GM12878 (cell line): ENCODE data around the gene EDC4.

Source experiments
- JUNB ChIP-seq: IDR thresholded peaks from 2 replicates; pipeline ENCODE4 v1.6.1; 2016; ENCODE audit warnings: antibody characterized with exemption, mild to moderate bottlenecking
- KDM1A ChIP-seq: fragments of 200-600 bp; sonication (generic); IDR thresholded peaks from 2 replicates; pipeline ENCODE4 v1.6.1; 2016; ENCODE audit warnings: borderline replicate concordance
- SUZ12 ChIP-seq: fragments of 200-600 bp; sonication (generic); IDR thresholded peaks from one replicate; pipeline ENCODE4 v1.6.1; 2018; ENCODE audit warnings: antibody characterized with exemption, mild to moderate bottlenecking; ENCODE audit not compliant: unreplicated experiment
- TCF7 ChIP-seq: IDR thresholded peaks from 2 replicates; pipeline ENCODE4 v1.6.1; 2014; ENCODE audit warnings: antibody characterized with exemption, borderline replicate concordance
- ZSCAN29 ChIP-seq: fragments of 450-650 bp; IDR thresholded peaks from 2 replicates; pipeline ENCODE4 v1.6.1; 2017; ENCODE audit warnings: mild to moderate bottlenecking, moderate library complexity
- TF ChIP-seq, protein P1 (sequence below): fragments of 450-650 bp; IDR thresholded peaks from 2 replicates; pipeline ENCODE4 v1.6.1; 2016; ENCODE audit warnings: mild to moderate bottlenecking
- TF ChIP-seq, protein P2 (sequence below), 3 experiments: IDR thresholded peaks in 2 of 3; conservative IDR thresholded peaks in 1 of 3; 2 replicates each; pipeline ENCODE4 v1.5.1; 2011; ENCODE audit warnings: low read depth in 3 of 3, low read length in 3 of 3, mild to moderate bottlenecking in 3 of 3, control low read depth in 2 of 3, moderate library complexity in 2 of 3, inconsistent platforms in 1 of 3, mixed read lengths in 1 of 3; ENCODE audit not compliant: control insufficient read depth in 2 of 3, insufficient read depth in 1 of 3; ENCODE audit errors: extremely low read depth in 1 of 3
- TF ChIP-seq, protein P3 (sequence below): IDR thresholded peaks from 2 replicates; pipeline ENCODE4 v1.6.1; 2011; ENCODE audit warnings: low read depth, low read length, improper control_type of control experiment, borderline replicate concordance

DNA sequence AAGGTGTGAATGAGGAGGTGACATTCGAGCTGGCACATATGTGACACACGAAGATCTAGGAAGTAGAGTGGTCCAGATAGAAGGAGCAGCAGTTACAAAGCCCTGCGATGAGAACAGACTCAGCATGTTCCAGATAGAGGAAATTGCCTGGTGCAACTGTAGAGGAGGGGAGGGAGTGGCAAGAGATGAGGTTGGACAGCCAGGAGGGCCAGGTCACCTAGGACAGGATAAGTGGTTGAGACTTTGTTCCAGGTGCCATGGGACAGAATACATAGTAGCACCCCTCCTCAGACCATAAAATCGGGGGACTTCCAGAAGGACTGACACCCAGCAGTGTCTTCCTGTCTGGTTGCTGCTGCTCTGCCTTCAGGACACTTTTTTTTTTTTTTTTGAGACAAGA lies 14.4 kb upstream of the EDC4 start:
- TF ChIP-seq TCF7 (no peak), JUNB (no peak), ZSCAN29 (no peak), KDM1A (no peak), SUZ12 (no peak)
- TF ChIP-seq, protein P1, sequence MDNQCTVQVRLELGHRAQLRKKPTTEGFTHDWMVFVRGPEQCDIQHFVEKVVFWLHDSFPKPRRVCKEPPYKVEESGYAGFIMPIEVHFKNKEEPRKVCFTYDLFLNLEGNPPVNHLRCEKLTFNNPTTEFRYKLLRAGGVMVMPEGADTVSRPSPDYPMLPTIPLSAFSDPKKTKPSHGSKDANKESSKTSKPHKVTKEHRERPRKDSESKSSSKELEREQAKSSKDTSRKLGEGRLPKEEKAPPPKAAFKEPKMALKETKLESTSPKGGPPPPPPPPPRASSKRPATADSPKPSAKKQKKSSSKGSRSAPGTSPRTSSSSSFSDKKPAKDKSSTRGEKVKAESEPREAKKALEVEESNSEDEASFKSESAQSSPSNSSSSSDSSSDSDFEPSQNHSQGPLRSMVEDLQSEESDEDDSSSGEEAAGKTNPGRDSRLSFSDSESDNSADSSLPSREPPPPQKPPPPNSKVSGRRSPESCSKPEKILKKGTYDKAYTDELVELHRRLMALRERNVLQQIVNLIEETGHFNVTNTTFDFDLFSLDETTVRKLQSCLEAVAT, result no peak
- TF ChIP-seq, protein P2, sequence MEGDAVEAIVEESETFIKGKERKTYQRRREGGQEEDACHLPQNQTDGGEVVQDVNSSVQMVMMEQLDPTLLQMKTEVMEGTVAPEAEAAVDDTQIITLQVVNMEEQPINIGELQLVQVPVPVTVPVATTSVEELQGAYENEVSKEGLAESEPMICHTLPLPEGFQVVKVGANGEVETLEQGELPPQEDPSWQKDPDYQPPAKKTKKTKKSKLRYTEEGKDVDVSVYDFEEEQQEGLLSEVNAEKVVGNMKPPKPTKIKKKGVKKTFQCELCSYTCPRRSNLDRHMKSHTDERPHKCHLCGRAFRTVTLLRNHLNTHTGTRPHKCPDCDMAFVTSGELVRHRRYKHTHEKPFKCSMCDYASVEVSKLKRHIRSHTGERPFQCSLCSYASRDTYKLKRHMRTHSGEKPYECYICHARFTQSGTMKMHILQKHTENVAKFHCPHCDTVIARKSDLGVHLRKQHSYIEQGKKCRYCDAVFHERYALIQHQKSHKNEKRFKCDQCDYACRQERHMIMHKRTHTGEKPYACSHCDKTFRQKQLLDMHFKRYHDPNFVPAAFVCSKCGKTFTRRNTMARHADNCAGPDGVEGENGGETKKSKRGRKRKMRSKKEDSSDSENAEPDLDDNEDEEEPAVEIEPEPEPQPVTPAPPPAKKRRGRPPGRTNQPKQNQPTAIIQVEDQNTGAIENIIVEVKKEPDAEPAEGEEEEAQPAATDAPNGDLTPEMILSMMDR (IDR thresholded peaks at IDR 0.05 in 2 of 3, conservative IDR thresholded peaks at IDR 0.05 in 1 of 3; ENCODE audit: control insufficient read depth in 2 of 3, extremely low read depth in 1 of 3, insufficient read depth in 1 of 3, low read depth in 3 of 3, low read length in 3 of 3), result no peak
- TF ChIP-seq, protein P3, sequence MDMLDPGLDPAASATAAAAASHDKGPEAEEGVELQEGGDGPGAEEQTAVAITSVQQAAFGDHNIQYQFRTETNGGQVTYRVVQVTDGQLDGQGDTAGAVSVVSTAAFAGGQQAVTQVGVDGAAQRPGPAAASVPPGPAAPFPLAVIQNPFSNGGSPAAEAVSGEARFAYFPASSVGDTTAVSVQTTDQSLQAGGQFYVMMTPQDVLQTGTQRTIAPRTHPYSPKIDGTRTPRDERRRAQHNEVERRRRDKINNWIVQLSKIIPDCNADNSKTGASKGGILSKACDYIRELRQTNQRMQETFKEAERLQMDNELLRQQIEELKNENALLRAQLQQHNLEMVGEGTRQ, result no peak
